AG09309 (cell line): ENCODE measurements around the gene TMEM223.

Source experiments
- DNase-seq: peaks from one replicate; pipeline ENCODE4 v3.0.0-alpha.2; 2010; ENCODE audit warnings: low read depth
- H3K4me3 ChIP-seq: 2 replicates; pipeline ENCODE4 v1.5.1; 2011; ENCODE audit warnings: mild to moderate bottlenecking, low read depth, low read length, moderate library complexity; ENCODE audit not compliant: control insufficient read depth
- CTCF ChIP-seq: IDR thresholded peaks from 2 replicates; pipeline ENCODE4 v1.5.1; 2011; ENCODE audit warnings: mild to moderate bottlenecking, low read depth, low read length, inconsistent platforms; ENCODE audit not compliant: insufficient read depth, control insufficient read depth; ENCODE audit errors: missing control alignments

Gene TMEM223

DNA sequence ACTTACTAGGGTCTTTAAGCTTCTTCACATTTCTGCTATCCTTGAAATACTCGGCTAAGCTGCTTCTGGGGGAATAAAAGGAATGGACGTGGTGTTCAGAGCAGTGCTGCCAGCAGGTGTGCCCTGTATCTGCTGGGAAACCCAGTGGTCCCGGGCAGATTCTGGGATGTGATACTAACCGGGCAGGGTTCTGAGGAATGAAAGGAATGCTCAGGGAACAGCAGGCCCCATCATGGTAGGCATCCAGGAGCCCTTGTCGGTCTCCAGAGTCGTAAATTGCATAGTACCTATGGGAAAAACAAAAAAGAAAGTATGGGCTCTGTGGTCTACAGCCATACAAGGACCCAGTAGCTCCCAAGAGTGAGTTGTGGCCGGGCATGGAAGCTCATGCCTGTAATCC lies 4.5 kb upstream of the TMEM223 start:
- no peak for TF ChIP-seq CTCF
- no peak for DNase-seq
- no peak overlapping the region for H3K4me3 ChIP-seq

- H3K4me3 ChIP-seq = no peak overlapping the region
- DNase-seq = no peak
- TF ChIP-seq CTCF = no peak
Measured at GRCh38 chr11:62794201-62794775, 2.5 kb upstream of the TMEM223 start.

- H3K4me3 ChIP-seq = no peak overlapping the region
- no peak for TF ChIP-seq CTCF
- no peak for DNase-seq
Measured at GRCh38 chr11:62792202-62792575, 383 bp upstream of the TMEM223 start.

GRCh38 chr11:62789576-62789975 lies 2.2 kb downstream of the TMEM223 start:
- no peak overlapping the region for H3K4me3 ChIP-seq
- TF ChIP-seq CTCF = no peak
- DNase-seq = no peak

DNA sequence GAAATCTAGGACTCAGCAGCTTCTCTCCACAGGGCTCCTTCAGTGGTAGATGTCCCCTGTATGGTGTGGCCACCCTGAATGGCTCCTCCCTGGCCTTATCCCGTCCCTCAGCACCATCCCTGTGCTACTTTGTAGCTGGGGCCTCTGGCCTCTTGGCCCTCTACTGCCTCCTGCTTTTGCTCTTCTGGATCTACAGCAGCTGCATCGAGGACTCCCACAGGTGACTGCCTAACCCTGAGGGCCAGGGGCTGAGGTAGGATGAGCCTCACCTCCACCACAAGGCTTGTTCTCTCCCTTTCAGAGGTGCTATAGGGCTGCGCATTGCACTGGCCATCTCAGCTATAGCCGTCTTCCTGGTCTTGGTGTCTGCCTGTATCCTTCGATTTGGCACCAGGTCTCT lies 2.8 kb downstream of the TMEM223 start:
- H3K4me3 ChIP-seq = no peak overlapping the region
- no peak for DNase-seq
- no peak for TF ChIP-seq CTCF

GRCh38 chr11:62787005-62787759 lies 4.6 kb downstream of the TMEM223 start, which contains the start of gene TMEM179B:
Gene TMEM179B (plus strand): TSS chr11:62787402. CDS start chr11:62787432, 30 bp downstream.
- DNase-seq = peak; percentile 86
- TF ChIP-seq CTCF = peak; percentile 74
- H3K4me3 ChIP-seq = peak within 1 kb of the TSS; percentile 80
